Loucy (cell line): ENCODE results near the gene ZDHHC14.
A peak's percentile ranks its signal among the peaks of the same experiment; 100 is the strongest.
"Not testable (repeated sequence)": the region's sequence is repeated elsewhere in the genome, so short reads cannot be mapped to it uniquely, and the experiment has no call there.

Experiments
- H2AFZ ChIP-seq: fragments of 200-600 bp; sonication (generic); 2 replicates; pipeline ENCODE4 v1.6.0; 2016; ENCODE audit warnings: antibody characterized with exemption, mild to moderate bottlenecking, low read length, moderate library complexity
- H3F3A ChIP-seq: fragments of 200-600 bp; 2 replicates; pipeline ENCODE4 v1.6.0; 2016; ENCODE audit warnings: antibody characterized with exemption, low read depth, mild to moderate bottlenecking
- H3K27me3 ChIP-seq: fragments of 200-600 bp; sonication (generic); 2 replicates; pipeline ENCODE4 v1.6.1; 2014; ENCODE audit warnings: low read length, mild to moderate bottlenecking; ENCODE audit not compliant: insufficient read depth, poor library complexity, severe bottlenecking
- H3K36me3 ChIP-seq: fragments of 200-600 bp; sonication (generic); 2 replicates; pipeline ENCODE4 v1.6.1; 2016; ENCODE audit warnings: low read length; ENCODE audit not compliant: insufficient read depth
- H3K4me1 ChIP-seq: fragments of 200-600 bp; sonication (generic); 2 replicates; pipeline ENCODE4 v1.5.1; 2014; ENCODE audit warnings: low read length, mild to moderate bottlenecking; ENCODE audit not compliant: insufficient read depth, poor library complexity, severe bottlenecking
- H3K4me2 ChIP-seq: fragments of 200-600 bp; sonication (generic); 2 replicates; pipeline ENCODE4 v1.6.0; 2014; ENCODE audit warnings: antibody characterized with exemption, low read length, low read depth, mild to moderate bottlenecking; ENCODE audit not compliant: poor library complexity, severe bottlenecking
- H3K4me3 ChIP-seq: fragments of 200-600 bp; sonication (generic); 2 replicates; pipeline ENCODE4 v1.5.1; 2014; ENCODE audit warnings: low read length, mild to moderate bottlenecking, mixed read lengths; ENCODE audit not compliant: poor library complexity, severe bottlenecking
- H3K79me2 ChIP-seq: fragments of 200-600 bp; sonication (generic); 2 replicates; pipeline ENCODE4 v1.6.1; 2014; ENCODE audit warnings: low read length; ENCODE audit not compliant: insufficient read depth
- H3K9ac ChIP-seq: fragments of 200-600 bp; sonication (generic); 2 replicates; pipeline ENCODE4 v1.6.0; 2014; ENCODE audit warnings: mild to moderate bottlenecking, low read depth, low read length, moderate library complexity; ENCODE audit not compliant: poor library complexity, severe bottlenecking
- H3K9me2 ChIP-seq: fragments of 200-600 bp; sonication (generic); replicated peaks from 2 replicates; pipeline ENCODE4 v1.6.1; 2016; ENCODE audit warnings: low read depth, low read length, mixed read lengths
- H3K9me3 ChIP-seq: fragments of 200-600 bp; sonication (generic); 2 replicates; pipeline ENCODE4 v1.6.1; 2014; ENCODE audit warnings: mild to moderate bottlenecking, antibody characterized with exemption, low read length, low read depth; ENCODE audit not compliant: insufficient read depth
- H4K20me1 ChIP-seq: fragments of 200-600 bp; sonication (generic); 2 replicates; pipeline ENCODE4 v1.6.0; 2014; ENCODE audit warnings: antibody characterized with exemption, low read length, mild to moderate bottlenecking; ENCODE audit not compliant: insufficient read depth, poor library complexity, severe bottlenecking
- EZH2phosphoT487 ChIP-seq: fragments of 200-600 bp; IDR thresholded peaks from 2 replicates; pipeline ENCODE4 v1.6.1; 2018; ENCODE audit warnings: antibody characterized with exemption, mild to moderate bottlenecking, moderate library complexity, borderline replicate concordance
- TF ChIP-seq, protein P1 (sequence below): fragments of 200-600 bp; sonication (generic); conservative IDR thresholded peaks from 2 replicates; pipeline ENCODE4 v1.5.1; 2014; ENCODE audit warnings: mild to moderate bottlenecking, antibody characterized with exemption, low read length

ZDHHC14 gene

DNA sequence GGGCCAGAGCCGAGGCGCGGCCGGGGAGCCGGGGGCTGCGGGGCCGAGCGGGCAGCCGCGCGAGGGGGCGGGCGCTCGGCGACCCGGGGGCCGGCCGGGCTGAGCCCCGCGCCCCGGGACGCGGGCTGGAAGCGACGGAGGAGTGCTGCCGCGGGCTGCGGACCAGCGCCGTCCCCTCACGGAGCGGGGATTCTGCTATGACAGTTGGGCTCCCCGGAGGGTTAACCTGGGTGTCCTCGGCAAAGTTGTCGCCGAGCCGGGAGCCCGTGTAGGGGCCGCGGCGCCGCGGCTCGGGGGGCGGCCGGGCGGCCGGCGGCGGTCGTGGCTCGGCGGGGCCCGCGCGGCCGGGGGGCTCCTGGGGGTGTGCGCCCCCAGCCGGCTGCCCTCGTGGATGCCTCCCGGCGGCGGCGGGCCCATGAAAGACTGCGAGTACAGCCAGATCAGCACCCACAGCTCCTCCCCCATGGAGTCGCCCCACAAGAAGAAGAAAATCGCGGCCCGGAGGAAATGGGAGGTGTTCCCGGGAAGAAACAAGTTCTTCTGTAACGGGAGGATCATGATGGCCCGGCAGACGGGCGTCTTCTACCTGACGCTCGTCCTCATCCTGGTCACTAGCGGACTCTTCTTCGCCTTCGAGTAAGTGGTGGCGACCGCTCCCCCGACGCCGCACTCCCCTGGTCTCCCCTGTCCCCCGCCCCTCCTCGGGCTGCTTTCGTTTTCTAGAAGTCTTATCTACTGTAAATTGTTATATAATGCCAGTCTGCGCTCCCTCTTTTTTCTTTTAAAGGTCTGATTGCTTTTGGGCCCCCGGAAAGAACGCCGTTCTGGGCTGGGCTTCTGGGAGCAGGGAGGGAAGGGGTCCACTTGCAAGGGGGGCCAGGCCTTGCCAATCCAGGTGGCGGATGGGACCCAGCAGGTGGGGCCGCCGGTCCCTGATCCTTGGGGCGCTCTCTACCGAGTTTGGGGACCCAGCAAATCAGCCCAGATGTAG, 936 bp downstream of the ZDHHC14 start:
- Histone ChIP-seq H3K9ac (peak overlapping the region; percentile 73), H3K9me3 (no peaks in the 10 kb centered on the region), H3K4me2 (peak overlapping the region; percentile 83), H3K79me2 (peaks cover 21% of the 10 kb centered on the region; the same call in 1 of the 2 replicates), H3K4me1 (peaks cover 44% of the 10 kb centered on the region), H4K20me1 (peaks cover 10% of the 10 kb centered on the region), H2AFZ (peak overlapping the region; percentile 71), H3K27me3 (no peaks in the 10 kb centered on the region), H3K36me3 (no peaks in the 10 kb centered on the region), H3F3A (no peaks in the 10 kb centered on the region), H3K9me2 (no peaks in the 10 kb centered on the region), H3K4me3 (peak overlapping the region; percentile 90)
- TF ChIP-seq, protein P1, sequence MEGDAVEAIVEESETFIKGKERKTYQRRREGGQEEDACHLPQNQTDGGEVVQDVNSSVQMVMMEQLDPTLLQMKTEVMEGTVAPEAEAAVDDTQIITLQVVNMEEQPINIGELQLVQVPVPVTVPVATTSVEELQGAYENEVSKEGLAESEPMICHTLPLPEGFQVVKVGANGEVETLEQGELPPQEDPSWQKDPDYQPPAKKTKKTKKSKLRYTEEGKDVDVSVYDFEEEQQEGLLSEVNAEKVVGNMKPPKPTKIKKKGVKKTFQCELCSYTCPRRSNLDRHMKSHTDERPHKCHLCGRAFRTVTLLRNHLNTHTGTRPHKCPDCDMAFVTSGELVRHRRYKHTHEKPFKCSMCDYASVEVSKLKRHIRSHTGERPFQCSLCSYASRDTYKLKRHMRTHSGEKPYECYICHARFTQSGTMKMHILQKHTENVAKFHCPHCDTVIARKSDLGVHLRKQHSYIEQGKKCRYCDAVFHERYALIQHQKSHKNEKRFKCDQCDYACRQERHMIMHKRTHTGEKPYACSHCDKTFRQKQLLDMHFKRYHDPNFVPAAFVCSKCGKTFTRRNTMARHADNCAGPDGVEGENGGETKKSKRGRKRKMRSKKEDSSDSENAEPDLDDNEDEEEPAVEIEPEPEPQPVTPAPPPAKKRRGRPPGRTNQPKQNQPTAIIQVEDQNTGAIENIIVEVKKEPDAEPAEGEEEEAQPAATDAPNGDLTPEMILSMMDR = 0 out of 2 replicates have a peak, but pooled peaks have one; percentile 16
- no peak for TF ChIP-seq EZH2phosphoT487

DNA sequence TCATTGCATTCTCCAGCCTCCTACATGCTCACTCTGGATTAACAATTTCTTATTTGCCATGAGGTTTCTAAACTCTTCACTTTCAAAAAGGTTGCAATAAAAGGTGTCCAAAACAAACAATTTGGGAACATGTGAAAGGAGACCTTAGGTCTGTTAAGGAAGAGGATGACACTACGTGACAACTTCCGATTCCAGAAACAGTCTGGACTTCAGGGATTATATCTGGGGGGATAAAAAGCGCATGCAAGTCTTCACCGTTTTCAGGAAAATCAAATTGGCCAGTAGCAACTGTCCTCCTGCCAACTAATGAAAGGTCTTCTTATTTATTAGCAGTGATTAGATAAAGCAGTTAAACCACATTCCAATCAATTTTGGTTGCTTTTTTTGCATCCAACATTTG, 1.8 kb downstream of the ZDHHC14 start:
- TF ChIP-seq, protein P1 = no peak
- TF ChIP-seq EZH2phosphoT487 = no peak
- Histone ChIP-seq H3K79me2 (peaks cover 21% of the 10 kb centered on the region; the same call in 1 of the 2 replicates), H3K27me3 (no peaks in the 10 kb centered on the region), H3K9me3 (no peaks in the 10 kb centered on the region), H3K9ac (peak overlapping the region; percentile 73), H3K4me3 (peak overlapping the region; percentile 90), H3F3A (no peaks in the 10 kb centered on the region), H2AFZ (no peak overlapping the region), H3K9me2 (no peaks in the 10 kb centered on the region), H3K4me1 (peaks cover 44% of the 10 kb centered on the region), H4K20me1 (peaks cover 10% of the 10 kb centered on the region), H3K36me3 (no peaks in the 10 kb centered on the region), H3K4me2 (peak overlapping the region; percentile 83)

DNA sequence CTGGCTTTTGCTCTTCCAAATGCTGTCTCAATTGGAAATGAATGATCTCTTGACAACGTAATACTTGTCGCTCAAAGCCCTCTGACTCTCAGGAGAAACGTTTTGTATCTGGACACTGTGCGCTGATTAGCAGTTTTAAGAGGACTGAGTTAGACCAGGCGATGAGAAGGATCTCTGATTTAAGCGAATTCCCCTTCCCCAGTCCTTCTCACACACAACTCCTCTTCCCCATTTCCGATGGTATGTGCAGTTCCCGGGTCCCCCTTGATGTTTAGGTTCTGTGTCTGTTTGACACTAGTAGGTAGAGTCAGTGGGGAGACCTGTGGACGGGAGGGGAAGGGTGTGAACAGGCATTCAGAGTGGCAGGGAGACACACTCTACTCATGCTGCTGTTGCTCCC, 2.5 kb downstream of the ZDHHC14 start:
- Histone ChIP-seq H4K20me1 (peaks cover 10% of the 10 kb centered on the region), H3K9ac (peak overlapping the region; percentile 73), H2AFZ (no peak overlapping the region), H3K79me2 (peaks cover 21% of the 10 kb centered on the region; the same call in 1 of the 2 replicates), H3K4me2 (peak overlapping the region; percentile 83), H3K36me3 (no peaks in the 10 kb centered on the region), H3K27me3 (no peaks in the 10 kb centered on the region), H3F3A (no peaks in the 10 kb centered on the region), H3K4me1 (peaks cover 44% of the 10 kb centered on the region), H3K9me3 (no peaks in the 10 kb centered on the region), H3K4me3 (peak overlapping the region; percentile 90), H3K9me2 (no peaks in the 10 kb centered on the region)
- TF ChIP-seq, protein P1 = no peak
- TF ChIP-seq EZH2phosphoT487 = no peak

DNA sequence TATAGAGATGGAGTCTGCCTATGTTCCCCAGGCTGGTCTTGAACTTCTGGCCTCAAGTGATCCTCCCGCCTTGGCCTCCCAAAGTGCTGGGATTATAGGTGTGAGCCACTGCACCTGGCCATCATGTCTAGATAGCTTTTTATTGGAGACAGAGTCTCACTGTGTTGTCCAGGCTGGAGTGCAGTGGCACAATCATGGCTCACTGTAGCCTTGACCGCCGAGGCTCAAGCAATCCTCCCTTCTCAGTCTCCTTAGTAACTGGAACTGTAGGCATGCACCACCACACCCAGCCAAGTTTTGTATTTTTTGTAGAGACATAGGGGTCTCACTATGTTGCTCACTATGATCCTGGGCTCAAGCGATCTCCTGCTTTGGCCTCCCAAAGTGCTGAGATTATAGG, 4.0 kb downstream of the ZDHHC14 start:
- not testable (repeated sequence) for H3K9me3 ChIP-seq, H3K27me3 ChIP-seq
- H3K4me1 ChIP-seq = peaks cover 34% of the 10 kb centered on the region

More for the DNA sequence above, 4.0 kb downstream of the ZDHHC14 start:
- H4K20me1 ChIP-seq = peaks cover 10% of the 10 kb centered on the region
- not testable (repeated sequence) for H3K4me3 ChIP-seq, H3K9ac ChIP-seq, H3K4me2 ChIP-seq, H3F3A ChIP-seq, H3K9me2 ChIP-seq, H3K36me3 ChIP-seq, H2AFZ ChIP-seq
- H3K79me2 ChIP-seq = peaks cover 18% of the 10 kb centered on the region; the same call in 1 of the 2 replicates
